ENCODE data around the gene LMF1. TPM values are rescaled to one million over a fixed set of nuclear protein-coding genes. Genes with fewer than 3 reads are reported as not detected.

Gene LMF1
- total RNA-seq, 4 donors from 2014 or later: 23.2 to 97.8 (median 89.1) TPM

DNA sequence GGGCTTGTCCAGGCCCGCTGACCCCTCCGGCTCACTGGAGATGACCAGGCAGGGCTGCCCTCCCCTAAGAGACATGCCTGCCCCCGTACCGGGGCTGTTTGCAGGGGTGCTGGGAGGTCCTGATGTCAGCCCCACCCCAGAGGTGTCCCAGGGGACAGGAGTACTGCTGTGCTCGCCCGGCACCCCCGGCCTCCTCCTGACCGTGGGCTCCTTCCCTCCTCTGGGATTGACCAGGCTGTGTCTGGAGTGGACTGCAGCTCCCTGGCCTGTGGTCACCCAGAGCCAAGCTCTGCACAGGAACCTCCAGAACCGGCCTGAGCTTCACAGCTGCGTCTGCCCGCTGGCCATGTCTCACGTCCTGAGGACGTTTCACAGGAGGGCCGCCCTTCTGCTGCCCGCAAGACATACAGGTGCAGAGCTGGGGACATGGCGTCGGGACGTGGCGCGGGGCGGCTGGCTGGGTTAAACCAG is 53.2 kb downstream of the LMF1 start:
- WGBS, 2 donors: 82 to 92% methylated on average over 4 to 20 of the region's 21 CpGs
- no peak for DNase-seq
- peaks cover 7 to 14% of the 10 kb centered on the region in 2 donors for H3K4me1 ChIP-seq
- no peaks in the 10 kb centered on the region for H3K36me3 ChIP-seq
- H3K9me3 ChIP-seq: no peaks in the 10 kb centered on the region
- no peak overlapping the region for H3K27ac ChIP-seq
- TF ChIP-seq POLR2A (IDR thresholded peaks at IDR 0.05): no peak
- TF ChIP-seq, protein P1, sequence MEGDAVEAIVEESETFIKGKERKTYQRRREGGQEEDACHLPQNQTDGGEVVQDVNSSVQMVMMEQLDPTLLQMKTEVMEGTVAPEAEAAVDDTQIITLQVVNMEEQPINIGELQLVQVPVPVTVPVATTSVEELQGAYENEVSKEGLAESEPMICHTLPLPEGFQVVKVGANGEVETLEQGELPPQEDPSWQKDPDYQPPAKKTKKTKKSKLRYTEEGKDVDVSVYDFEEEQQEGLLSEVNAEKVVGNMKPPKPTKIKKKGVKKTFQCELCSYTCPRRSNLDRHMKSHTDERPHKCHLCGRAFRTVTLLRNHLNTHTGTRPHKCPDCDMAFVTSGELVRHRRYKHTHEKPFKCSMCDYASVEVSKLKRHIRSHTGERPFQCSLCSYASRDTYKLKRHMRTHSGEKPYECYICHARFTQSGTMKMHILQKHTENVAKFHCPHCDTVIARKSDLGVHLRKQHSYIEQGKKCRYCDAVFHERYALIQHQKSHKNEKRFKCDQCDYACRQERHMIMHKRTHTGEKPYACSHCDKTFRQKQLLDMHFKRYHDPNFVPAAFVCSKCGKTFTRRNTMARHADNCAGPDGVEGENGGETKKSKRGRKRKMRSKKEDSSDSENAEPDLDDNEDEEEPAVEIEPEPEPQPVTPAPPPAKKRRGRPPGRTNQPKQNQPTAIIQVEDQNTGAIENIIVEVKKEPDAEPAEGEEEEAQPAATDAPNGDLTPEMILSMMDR (IDR thresholded peaks at IDR 0.05): no peak
- no peak overlapping the region for H3K4me3 ChIP-seq (replicated peaks in 1 of 3)
- intact Hi-C loops (cut with DNase I): no loop called here
- H3K27me3 ChIP-seq: no peaks in the 10 kb centered on the region

- H3K36me3 ChIP-seq: no peaks in the 10 kb centered on the region
- 90 to 91% methylated on average over 17 to 24 of the region's 26 CpGs for WGBS, 2 donors
- no peaks in the 10 kb centered on the region for H3K9me3 ChIP-seq
- no peak for DNase-seq
- intact Hi-C loops (cut with DNase I): no loop called here
- TF ChIP-seq POLR2A (IDR thresholded peaks at IDR 0.05): no peak
- TF ChIP-seq, protein P1 (IDR thresholded peaks at IDR 0.05): no peak
- no peak overlapping the region for H3K4me3 ChIP-seq (replicated peaks in 1 of 3)
- H3K27ac ChIP-seq: no peak overlapping the region
- H3K4me1 ChIP-seq: peaks cover 10 to 22% of the 10 kb centered on the region in 2 donors
- H3K27me3 ChIP-seq: no peaks in the 10 kb centered on the region
Measured at GRCh38 chr16:916035-916799, 54.6 kb downstream of the LMF1 start.

- Histone ChIP-seq H3K9me3 (no peaks in the 10 kb centered on the region), H3K4me1 (peaks cover 10 to 22% of the 10 kb centered on the region in 2 donors), H3K27ac (no peak overlapping the region), H3K27me3 (no peaks in the 10 kb centered on the region), H3K36me3 (no peaks in the 10 kb centered on the region), H3K4me3 (replicated peaks in 1 of 3) (no peak overlapping the region)
- no peak for TF ChIP-seq POLR2A (IDR thresholded peaks at IDR 0.05)
- TF ChIP-seq, protein P1 (IDR thresholded peaks at IDR 0.05): no peak
- no peak for DNase-seq
- 96% methylated on average over 18 to 19 of the region's 19 CpGs for WGBS, 2 donors
- intact Hi-C loops (cut with DNase I): no loop called here
Measured at GRCh38 chr16:915546-915945, 55.2 kb downstream of the LMF1 start.

DNA sequence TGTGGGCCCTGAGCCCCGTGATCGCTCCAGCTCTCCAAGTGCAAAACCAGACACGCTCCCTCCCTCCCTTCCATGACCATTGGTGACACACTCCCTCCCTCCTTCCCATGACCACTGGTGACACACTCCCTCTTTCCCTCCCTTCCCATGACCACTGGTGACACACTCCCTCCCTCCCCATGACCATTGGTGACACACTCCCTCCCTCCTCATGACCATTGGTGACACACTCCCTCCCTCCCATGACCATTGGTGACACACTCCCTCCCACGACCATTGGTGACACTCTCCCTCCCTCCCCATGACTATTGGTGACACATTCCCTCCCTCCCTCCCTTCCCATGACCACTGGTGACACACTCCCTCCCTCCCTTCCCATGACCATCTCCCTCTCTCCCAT is 56.3 kb downstream of the LMF1 start:
- H3K4me1 ChIP-seq: peaks cover 10 to 17% of the 10 kb centered on the region in 2 donors
- H3K27me3 ChIP-seq: no peaks in the 10 kb centered on the region
- intact Hi-C loops (cut with DNase I): no loop called here
- WGBS, 2 donors: 73 to 87% methylated on average over 4 of the region's 4 CpGs
- H3K4me3 ChIP-seq (replicated peaks in 1 of 3): no peak overlapping the region
- H3K36me3 ChIP-seq: no peaks in the 10 kb centered on the region
- H3K27ac ChIP-seq: no peak overlapping the region
- no peaks in the 10 kb centered on the region for H3K9me3 ChIP-seq
- no peak for TF ChIP-seq POLR2A (IDR thresholded peaks at IDR 0.05)
- TF ChIP-seq, protein P1 (IDR thresholded peaks at IDR 0.05): no peak
- DNase-seq: no peak

- DNase-seq: no peak
- Histone ChIP-seq H3K27ac (no peak overlapping the region), H3K36me3 (no peaks in the 10 kb centered on the region), H3K9me3 (no peaks in the 10 kb centered on the region), H3K4me1 (peaks cover 10 to 17% of the 10 kb centered on the region in 2 donors), H3K27me3 (no peaks in the 10 kb centered on the region), H3K4me3 (replicated peaks in 1 of 3) (no peak overlapping the region)
- intact Hi-C loops (cut with DNase I): no loop called here
- WGBS, 2 donors: 96% methylated on average over 22 to 26 of the region's 26 CpGs
- TF ChIP-seq, protein P1 (IDR thresholded peaks at IDR 0.05): no peak
- no peak for TF ChIP-seq POLR2A (IDR thresholded peaks at IDR 0.05)
Measured at GRCh38 chr16:913817-914439, 56.9 kb downstream of the LMF1 start.
